GM12864 (cell line): Measurements from ENCODE around the gene FOXP4.

ENCODE experiments used
- DNase-seq: peaks from one replicate; pipeline ENCODE4 v3.0.0-alpha.2; 2011; ENCODE audit warnings: low read depth
- H3K4me3 ChIP-seq: 2 replicates; pipeline ENCODE4 v1.5.1; 2011; ENCODE audit warnings: mild to moderate bottlenecking, low read depth, low read length, control low read depth
- CTCF ChIP-seq: IDR thresholded peaks from 2 replicates; pipeline ENCODE4 v1.5.1; 2011; ENCODE audit warnings: low read depth, mild to moderate bottlenecking, moderate library complexity, low read length, control low read depth, inconsistent platforms; ENCODE audit errors: missing control alignments

FOXP4 gene

DNA sequence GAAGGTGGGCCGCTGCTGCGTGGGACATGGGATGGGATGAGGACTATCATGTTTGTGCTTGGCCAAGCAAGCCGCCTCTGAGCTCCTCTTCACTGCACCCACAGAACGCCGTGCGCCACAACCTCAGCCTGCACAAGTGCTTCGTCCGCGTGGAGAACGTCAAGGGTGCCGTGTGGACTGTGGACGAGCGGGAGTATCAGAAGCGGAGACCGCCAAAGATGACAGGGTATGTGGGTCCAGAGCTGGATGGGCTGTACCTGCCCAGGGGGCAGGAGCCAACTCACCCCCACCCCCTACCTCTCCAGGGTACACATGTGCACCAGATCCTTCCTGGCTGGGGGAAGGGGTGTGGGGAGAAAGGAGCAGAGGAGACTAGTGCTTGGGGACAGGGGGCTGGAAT lies 48.6 kb downstream of the FOXP4 start:
- TF ChIP-seq CTCF, result no peak
- no peak overlapping the region for H3K4me3 ChIP-seq
- no peak for DNase-seq

GRCh38 chr6:41595166-41595565 lies 49.0 kb downstream of the FOXP4 start:
- DNase-seq, result no peak
- TF ChIP-seq CTCF, result no peak

GRCh38 chr6:41596096-41596685 lies 50.0 kb downstream of the FOXP4 start:
- H3K4me3 ChIP-seq, result no peak overlapping the region
- no peak for TF ChIP-seq CTCF
- no peak for DNase-seq

More at GRCh38 chr6:41595166-41595565, 49.0 kb downstream of the FOXP4 start:
- H3K4me3 ChIP-seq, result no peak overlapping the region

DNA sequence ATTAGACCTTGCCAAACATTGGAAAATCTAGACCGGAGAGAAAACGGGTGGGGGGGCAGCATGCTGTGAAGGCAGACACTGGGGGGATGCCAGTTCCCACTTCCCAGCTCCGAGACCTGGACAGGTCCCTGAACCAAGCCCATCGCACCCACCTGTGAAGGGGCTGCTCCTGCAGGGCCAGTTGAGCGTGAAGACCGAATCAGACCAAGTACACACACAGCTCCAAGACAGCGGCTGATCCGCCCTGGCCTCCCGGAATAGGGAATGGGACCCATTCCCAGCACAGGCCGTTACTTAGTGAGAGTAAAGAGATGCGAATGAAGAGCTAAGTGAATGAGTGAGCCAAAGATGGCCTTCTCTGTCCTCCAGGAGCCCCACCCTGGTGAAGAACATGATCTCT lies 50.6 kb downstream of the FOXP4 start:
- no peak overlapping the region for H3K4me3 ChIP-seq
- DNase-seq, result no peak
- TF ChIP-seq CTCF, result no peak

DNA sequence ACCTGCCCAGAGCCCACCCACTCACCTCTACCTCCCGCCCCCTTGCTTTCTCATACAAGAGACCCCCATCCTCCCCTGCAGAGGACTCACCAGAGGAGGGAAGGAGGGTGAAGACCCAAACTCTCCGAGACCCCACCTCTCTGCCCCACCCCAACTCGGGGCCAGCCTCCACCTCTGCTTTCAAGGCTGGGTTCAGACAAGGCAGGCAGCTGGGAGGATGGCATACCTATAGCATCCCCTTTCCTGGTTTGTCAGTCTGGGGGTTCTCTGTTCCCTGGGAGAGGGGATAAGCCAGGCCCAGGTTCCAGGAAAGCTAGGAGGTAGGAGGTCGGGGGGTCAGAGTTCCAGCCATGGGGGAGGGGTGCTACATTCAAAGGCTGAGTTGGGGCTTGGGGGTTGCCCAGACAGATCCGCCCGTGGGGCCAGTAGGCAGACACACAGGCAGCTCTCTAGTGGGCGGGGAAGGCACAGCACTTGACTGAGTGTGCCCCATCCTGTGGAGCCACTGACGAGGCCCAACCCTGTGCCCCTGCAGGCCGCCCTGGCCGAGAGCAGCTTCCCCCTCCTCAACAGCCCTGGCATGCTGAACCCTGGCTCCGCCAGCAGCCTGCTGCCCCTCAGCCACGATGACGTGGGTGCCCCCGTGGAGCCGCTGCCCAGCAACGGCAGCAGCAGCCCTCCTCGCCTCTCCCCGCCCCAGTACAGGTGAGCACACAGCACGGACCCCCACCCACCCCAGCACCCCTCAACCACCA lies 51.2 kb downstream of the FOXP4 start:
- no peak for TF ChIP-seq CTCF
- H3K4me3 ChIP-seq, result no peak overlapping the region
- DNase-seq, result no peak

- TF ChIP-seq CTCF, result no peak
- H3K4me3 ChIP-seq, result no peak overlapping the region
- DNase-seq, result no peak
These were observed 52.5 kb downstream of the FOXP4 start for GRCh38 chr6:41598670-41599014.
